Measurements from ENCODE around the gene KLKB1.

DNA sequence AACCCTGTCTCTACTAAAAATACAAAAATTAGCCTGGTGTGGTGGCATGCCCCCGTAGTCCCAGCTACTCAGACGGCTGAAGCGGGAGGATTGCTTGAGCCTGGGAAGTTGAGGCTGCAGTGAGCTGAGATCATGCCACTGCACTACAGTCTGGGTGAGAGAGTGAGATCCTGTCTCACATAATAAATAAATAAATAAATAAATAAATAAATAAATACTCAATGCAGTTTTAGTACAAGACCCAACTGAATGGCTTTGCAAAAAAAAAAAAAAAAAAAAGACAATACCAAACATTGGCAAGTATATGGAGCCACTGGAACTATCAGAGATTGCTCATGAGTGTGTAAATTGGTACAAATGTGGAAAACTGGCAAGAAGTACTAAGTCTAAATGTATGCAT, 39.2 kb upstream of the KLKB1 start:
- no peak for TF ChIP-seq SIN3A (IDR thresholded peaks at IDR 0.05; ENCODE audit: borderline replicate concordance, insufficient read depth, low read length)
- TF ChIP-seq, protein P1, sequence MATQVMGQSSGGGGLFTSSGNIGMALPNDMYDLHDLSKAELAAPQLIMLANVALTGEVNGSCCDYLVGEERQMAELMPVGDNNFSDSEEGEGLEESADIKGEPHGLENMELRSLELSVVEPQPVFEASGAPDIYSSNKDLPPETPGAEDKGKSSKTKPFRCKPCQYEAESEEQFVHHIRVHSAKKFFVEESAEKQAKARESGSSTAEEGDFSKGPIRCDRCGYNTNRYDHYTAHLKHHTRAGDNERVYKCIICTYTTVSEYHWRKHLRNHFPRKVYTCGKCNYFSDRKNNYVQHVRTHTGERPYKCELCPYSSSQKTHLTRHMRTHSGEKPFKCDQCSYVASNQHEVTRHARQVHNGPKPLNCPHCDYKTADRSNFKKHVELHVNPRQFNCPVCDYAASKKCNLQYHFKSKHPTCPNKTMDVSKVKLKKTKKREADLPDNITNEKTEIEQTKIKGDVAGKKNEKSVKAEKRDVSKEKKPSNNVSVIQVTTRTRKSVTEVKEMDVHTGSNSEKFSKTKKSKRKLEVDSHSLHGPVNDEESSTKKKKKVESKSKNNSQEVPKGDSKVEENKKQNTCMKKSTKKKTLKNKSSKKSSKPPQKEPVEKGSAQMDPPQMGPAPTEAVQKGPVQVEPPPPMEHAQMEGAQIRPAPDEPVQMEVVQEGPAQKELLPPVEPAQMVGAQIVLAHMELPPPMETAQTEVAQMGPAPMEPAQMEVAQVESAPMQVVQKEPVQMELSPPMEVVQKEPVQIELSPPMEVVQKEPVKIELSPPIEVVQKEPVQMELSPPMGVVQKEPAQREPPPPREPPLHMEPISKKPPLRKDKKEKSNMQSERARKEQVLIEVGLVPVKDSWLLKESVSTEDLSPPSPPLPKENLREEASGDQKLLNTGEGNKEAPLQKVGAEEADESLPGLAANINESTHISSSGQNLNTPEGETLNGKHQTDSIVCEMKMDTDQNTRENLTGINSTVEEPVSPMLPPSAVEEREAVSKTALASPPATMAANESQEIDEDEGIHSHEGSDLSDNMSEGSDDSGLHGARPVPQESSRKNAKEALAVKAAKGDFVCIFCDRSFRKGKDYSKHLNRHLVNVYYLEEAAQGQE (IDR thresholded peaks at IDR 0.05; ENCODE audit: insufficient read depth in 1 of 2, low read depth in 2 of 2, low read length in 2 of 2): no peak
- no peak for TF ChIP-seq POLR2AphosphoS5 (IDR thresholded peaks at IDR 0.05; ENCODE audit: low read depth, low read length)
- TF ChIP-seq TAF1 (IDR thresholded peaks at IDR 0.05; ENCODE audit: borderline replicate concordance, insufficient read depth, low read length): no peak
- no peak for TF ChIP-seq FOXP2 (optimal IDR thresholded peaks at IDR 0.05; ENCODE audit: borderline replicate concordance, extremely low read depth, extremely low read length, insufficient read depth)

All from PFSK-1 (cell line).